Measurements from ENCODE around the gene RIMKLB.

DNA sequence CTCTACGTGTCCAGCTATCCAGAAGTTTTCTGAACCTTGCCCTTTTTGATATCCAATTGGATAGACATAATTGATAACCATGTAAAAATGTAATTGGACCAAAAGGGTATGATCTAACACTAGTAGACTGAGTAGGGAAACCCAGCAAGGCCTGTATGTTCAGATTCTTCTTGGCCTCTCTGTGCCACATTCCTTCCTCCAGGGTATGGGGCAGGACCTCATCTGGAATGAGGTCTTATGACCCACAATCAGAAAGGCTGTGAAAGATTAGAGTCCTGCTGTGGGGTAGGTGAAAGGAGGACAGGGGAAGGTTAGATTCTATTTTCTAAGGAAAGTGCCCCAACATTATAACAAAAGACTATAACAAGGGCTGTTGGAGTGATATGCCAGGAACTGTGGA, 73.3 kb downstream of the RIMKLB start:
- no peak for TF ChIP-seq FOS (IDR thresholded peaks at IDR 0.05; ENCODE audit: low read depth, low read length)
- TF ChIP-seq, protein P1, sequence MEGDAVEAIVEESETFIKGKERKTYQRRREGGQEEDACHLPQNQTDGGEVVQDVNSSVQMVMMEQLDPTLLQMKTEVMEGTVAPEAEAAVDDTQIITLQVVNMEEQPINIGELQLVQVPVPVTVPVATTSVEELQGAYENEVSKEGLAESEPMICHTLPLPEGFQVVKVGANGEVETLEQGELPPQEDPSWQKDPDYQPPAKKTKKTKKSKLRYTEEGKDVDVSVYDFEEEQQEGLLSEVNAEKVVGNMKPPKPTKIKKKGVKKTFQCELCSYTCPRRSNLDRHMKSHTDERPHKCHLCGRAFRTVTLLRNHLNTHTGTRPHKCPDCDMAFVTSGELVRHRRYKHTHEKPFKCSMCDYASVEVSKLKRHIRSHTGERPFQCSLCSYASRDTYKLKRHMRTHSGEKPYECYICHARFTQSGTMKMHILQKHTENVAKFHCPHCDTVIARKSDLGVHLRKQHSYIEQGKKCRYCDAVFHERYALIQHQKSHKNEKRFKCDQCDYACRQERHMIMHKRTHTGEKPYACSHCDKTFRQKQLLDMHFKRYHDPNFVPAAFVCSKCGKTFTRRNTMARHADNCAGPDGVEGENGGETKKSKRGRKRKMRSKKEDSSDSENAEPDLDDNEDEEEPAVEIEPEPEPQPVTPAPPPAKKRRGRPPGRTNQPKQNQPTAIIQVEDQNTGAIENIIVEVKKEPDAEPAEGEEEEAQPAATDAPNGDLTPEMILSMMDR (conservative IDR thresholded peaks at IDR 0.05; ENCODE audit: low read depth, low read length), result no peak
- TF ChIP-seq SMC3 (IDR thresholded peaks at IDR 0.05; ENCODE audit: low read depth, low read length), result no peak
- no peak for TF ChIP-seq MAFK (IDR thresholded peaks at IDR 0.05; ENCODE audit: low read depth, low read length)
- no peak for TF ChIP-seq RAD21 (IDR thresholded peaks at IDR 0.05; ENCODE audit: low read length)
- TF ChIP-seq POLR2A (IDR thresholded peaks at IDR 0.05; ENCODE audit: low read depth, low read length), result no peak
